ENCODE results near the gene IZUMO1.

Gene IZUMO1

DNA sequence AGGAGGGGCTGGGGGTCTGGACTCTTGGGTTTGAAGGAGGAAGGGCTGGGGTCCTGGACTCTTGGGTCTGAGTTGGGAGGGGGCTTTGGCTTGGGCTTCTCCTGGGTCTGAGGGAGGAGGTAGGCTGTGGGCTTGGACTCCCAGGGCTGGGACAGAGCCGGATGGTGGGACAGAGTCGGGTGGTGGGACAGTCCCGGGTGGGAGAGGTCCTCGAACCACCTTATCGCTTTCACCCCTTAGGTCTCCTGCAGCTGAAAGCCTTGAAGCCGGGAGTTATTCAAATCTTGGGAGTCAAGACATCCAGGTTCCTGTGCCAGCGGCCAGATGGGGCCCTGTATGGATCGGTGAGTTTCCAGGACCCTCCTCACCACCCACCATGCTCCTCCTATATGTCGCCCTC, 10.0 kb upstream of the IZUMO1 start:
- TF ChIP-seq CTCF (IDR thresholded peaks at IDR 0.05; ENCODE audit: low read depth, low read length, missing control alignments): no peak
- DNase-seq (ENCODE audit: low read depth): no peak
- H3K4me3 ChIP-seq (ENCODE audit: low read depth, low read length): no peak overlapping the region

- TF ChIP-seq CTCF (IDR thresholded peaks at IDR 0.05; ENCODE audit: low read depth, low read length, missing control alignments): no peak
- DNase-seq (ENCODE audit: low read depth): no peak
- H3K4me3 ChIP-seq (ENCODE audit: low read depth, low read length): no peak overlapping the region
Observed at GRCh38 chr19:48756212-48756611, 9.5 kb upstream of the IZUMO1 start.

DNA sequence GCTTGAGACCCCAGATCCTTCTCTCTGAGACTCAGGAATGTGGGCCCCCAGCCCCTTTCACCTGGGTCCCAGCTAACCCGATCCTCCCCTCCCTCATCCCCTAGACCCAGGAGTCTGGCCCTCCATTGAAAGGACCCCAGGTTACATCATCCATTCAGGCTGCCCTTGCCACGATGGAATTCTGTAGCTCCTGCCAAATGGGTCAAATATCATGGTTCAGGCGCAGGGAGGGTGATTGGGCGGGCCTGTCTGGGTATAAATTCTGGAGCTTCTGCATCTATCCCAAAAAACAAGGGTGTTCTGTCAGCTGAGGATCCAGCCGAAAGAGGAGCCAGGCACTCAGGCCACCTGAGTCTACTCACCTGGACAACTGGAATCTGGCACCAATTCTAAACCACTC, 9.1 kb upstream of the IZUMO1 start:
- no peak overlapping the region for H3K4me3 ChIP-seq (ENCODE audit: low read depth, low read length)
- no peak for TF ChIP-seq CTCF (IDR thresholded peaks at IDR 0.05; ENCODE audit: low read depth, low read length, missing control alignments)
- DNase-seq (ENCODE audit: low read depth): no peak

DNA sequence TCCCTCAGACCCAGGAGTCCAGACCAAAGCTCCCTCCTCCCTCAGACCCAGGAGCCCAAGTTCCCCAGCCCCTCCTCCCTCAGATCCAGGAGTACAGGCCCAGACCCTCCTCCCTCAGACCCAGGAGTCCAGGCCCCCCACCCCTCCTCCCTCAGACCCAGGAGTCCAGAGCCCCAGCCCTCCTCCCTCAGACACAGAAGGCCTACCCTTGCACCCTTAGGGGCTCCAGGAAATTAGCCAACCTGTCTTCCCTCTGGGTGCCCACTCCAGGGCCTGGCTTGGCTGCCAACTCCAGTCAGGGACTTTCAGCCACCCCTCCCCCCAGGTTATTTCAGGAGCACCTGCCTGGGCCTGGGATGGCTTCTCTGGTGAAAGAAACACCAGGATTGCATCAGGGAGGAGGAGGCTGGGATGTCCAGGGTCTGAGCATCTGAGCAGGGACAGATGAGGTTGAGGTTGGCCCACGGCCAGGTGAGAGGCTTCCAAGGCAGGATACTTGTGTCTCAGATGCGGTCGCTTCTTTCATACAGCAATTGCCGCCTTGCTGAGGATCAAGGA, 8.5 kb upstream of the IZUMO1 start, which contains the start of gene FGF21:
FGF21 (plus strand) TSS at position 441 of the 558 bp plus-strand sequence. CDS start 713 bp downstream, outside the sequence.
- no peak for TF ChIP-seq CTCF (IDR thresholded peaks at IDR 0.05; ENCODE audit: low read depth, low read length, missing control alignments)
- no peak within 1 kb of the TSS for H3K4me3 ChIP-seq (ENCODE audit: low read depth, low read length)
- DNase-seq (ENCODE audit: low read depth): no peak

DNA sequence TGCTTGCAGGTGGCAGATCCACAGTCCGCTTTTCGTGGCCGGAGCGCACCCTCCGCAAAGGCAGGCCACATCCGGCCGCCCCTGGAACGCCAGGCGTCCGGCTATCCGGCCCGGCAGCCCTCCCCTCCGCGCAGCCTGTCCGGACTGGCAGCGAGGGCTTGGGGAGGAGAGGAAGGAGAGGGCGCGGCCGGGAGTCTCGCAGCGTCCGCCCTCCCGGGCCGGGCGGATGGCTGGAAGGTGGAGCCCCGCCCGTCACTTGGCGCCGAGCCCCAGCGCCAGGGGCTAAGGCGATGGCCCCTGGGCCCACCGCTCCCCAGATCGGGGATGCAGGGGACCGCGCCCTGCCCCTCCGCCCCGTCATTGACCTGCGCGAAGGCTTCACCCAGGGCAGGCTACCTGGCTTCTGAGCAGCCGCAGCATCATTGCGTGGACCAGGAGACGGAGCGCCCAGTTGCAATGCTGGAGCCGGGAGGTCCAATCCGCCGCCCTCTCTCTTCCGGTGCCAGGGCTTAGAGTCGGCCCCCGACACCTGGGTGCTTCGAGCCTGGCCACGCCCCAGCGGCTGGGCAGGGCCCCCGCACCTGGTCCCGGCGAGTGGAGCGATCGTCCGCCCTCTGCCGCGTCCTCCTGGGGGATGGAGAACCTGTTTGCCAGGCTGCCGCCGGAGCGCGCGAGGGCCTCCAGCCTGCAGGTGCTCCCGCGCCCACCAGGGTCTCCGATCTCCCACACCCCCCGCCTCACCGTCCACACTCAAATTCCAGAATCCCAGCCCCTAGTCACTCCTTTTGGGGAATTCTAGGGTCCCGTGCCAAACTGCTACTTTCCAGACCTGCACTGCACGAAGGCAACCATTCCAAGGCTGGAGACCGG, 6.0 kb upstream of the IZUMO1 start, which contains the start of gene FUT1:
FUT1 (minus strand) TSS at position 146 of the 870 bp plus-strand sequence. CDS start 1,360 bp downstream, outside the sequence.
- no peak for DNase-seq (ENCODE audit: low read depth)
- TF ChIP-seq CTCF (IDR thresholded peaks at IDR 0.05; ENCODE audit: low read depth, low read length, missing control alignments): no peak
- no peak within 1 kb of the TSS for H3K4me3 ChIP-seq (ENCODE audit: low read depth, low read length)

GRCh38 chr19:48751845-48752495, 5.3 kb upstream of the IZUMO1 start:
- TF ChIP-seq CTCF (IDR thresholded peaks at IDR 0.05; ENCODE audit: low read depth, low read length, missing control alignments): no peak
- no peak overlapping the region for H3K4me3 ChIP-seq (ENCODE audit: low read depth, low read length)
- DNase-seq (ENCODE audit: low read depth): no peak

Data from GM12864 (cell line).